Midbrain (tissue), 1 donor: Measurements from ENCODE around the gene SSU72.
"Not testable (repeated sequence)": the region's sequence is repeated elsewhere in the genome, so short reads cannot be mapped to it uniquely, and the experiment has no call there.

Experiments
- DNase-seq: peaks from one replicate; lab custom pipeline; 2025; lab: John Stamatoyannopoulos, UW

The SSU72 gene

DNA sequence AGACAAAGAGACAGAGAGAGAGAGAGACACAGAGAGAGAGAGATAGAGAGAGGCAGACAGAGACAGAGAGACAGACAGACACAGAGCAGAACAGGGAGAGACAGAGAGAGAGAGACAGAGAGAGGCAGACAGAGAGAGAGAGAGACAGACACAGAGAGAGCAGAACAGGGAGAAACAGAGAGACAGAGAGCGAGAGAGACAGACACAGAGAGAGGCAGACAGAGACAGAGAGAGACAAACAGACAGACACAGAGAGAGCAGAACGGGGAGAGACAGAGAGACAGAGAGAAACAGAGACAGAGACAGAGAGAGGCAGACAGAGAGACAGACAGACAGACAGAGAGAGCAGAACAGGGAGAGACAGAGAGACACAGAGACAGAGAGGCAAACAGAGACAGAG is 20.7 kb upstream of the SSU72 start:
- DNase-seq, result not testable (repeated sequence)

DNA sequence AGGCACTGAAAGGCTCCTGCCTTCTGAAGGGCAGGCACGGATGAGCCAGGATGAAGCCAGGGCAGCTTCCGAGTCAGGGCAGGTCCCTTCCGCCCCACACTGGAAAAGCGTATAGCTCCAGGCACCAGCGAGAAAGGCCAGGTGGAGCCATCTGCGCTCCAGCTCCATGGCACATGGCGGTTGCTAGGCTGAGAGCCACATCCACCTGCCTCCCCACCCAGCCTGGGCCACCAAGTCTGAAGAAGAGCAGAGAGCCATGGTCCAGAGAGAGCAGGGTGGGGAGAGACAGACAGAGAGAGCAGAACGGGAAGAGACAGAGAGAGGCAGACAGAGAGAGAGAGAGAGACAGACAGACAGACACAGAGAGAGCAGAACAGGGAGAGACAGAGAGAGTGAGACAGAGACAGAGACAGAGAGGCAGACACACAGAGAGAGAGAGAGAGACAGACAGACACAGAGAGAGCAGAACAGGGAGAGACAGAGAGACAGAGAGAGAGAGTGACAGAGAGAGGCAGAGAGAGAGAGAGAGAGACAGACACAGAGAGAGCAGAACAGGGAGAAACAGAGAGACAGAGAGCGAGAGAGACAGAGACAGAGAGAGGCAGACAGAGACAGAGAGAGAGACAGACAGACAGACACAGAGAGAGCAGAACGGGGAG is 20.1 kb upstream of the SSU72 start:
- no peak for DNase-seq

DNA sequence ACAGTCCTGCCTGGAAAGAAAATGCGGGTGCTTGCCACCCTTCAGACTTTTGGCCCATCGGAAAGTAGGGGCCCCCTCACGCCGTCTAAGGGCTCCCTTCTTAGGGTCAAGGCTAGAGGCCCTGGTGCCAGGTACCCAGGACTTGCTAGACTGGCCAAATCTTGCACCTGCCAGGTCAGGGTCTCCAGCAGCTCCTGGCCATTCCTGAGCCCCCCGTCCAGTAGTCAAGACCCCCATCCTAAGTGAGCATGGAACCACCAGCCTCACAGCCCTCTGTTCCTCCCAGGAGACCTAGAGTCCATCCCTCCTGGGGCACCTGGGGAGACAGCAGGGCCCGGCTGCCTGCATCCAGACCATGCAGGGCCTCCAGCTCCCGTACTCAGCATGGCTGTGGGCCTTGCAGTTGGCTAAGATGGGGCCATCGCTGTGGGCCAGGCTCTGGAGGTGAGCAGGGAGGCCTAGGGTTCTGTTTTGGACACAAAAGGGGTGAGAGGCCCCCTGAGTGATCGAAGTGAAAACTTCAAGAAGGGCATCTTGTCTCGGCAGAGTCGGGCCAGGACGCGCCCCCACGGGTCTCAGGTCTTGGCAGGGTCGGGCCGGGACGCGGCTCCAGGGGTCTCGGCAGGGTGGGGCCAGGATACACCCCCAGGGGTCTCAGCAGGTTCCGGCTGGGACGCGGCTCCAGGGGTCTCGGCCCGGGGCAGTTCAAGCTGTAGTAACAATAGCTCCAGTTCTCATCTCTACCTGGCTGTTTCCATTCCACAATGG is 19.4 kb upstream of the SSU72 start:
- no peak for DNase-seq

DNA sequence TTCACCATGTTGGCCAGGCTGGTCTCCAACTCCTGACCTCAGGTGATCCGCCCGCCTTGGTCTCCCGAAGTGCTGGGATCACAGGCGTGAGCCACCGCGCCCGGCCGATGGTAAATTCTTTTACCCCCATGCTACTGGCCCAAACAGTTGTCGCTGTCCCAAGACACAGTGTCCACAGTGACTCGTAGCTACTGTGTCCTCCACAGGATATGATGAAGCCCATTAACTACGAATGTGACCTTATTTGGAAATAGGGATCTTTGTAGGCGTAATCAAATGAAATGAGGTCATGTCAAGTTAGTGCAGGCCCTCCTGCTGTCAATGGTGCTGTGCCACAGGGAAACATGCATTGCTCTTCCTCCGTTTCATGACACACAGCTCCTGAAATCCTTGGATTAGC is 16.8 kb upstream of the SSU72 start:
- DNase-seq, result no peak

DNA sequence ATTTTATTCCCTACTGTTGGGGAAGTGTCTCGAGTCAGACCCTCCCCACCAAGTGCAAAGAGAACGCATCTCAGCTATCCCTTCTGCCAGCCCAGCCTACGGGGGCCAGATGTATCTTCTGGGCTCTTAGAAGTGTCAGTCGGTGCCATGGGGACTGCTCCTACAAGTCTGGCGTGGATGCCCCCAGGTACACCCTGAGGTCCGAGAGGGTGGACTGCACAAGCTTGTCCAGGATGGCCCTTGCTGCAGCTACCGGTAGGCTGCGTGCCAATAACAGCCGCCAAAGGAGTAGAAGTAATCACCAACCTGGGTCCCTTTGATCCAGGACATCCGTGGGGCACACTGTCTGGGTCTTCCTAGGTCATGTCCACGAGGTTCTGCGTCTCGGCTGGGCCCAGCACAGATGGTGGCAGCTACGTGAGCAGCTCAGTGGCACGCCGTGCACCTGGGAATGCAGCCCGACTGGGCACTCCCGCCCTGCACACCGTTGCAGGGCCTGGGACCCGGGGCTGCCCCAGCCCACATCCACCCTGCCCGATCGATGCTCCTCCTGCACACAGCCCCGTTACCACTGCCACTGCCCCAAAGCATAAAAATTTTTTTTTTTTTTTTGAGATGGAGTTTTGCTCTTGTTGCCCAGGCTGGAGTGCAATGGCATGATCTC is 8.8 kb upstream of the SSU72 start:
- DNase-seq, result no peak

DNA sequence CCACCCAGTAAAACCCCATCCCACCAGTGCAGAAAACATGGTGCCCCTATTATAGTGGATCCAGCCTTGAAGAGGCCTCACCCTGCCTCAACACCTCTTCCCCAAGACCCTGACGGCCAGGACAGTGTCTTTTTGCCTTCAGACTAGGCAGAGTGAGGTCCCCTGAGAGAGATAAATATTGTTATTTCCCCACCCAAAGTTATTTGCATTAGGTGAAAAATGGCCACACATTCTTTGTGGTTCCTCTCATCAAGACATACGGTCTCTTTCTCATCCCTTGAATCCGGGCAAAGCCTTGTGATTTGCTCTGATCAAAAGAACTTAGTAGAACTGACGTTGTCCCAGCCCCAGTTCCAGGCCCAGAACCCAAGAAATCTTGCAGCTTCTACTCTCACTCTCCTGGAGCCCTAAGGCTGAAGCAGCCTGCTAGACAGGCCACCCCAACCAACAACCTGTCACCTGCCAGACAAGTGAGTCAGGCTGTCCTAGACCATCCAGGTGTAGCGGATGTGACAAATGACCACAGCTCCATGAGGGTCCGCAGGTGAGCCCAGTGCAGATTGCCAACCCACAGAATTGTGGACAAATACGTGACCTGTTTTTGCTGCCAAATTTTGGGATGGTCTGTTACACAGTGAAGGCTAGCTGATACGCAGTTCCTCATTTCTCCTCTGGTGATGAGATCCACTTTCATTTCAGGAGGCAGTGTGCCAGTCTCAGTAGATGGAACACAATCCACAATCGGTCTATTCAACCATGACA is 8.1 kb upstream of the SSU72 start:
- DNase-seq, result no peak

DNA sequence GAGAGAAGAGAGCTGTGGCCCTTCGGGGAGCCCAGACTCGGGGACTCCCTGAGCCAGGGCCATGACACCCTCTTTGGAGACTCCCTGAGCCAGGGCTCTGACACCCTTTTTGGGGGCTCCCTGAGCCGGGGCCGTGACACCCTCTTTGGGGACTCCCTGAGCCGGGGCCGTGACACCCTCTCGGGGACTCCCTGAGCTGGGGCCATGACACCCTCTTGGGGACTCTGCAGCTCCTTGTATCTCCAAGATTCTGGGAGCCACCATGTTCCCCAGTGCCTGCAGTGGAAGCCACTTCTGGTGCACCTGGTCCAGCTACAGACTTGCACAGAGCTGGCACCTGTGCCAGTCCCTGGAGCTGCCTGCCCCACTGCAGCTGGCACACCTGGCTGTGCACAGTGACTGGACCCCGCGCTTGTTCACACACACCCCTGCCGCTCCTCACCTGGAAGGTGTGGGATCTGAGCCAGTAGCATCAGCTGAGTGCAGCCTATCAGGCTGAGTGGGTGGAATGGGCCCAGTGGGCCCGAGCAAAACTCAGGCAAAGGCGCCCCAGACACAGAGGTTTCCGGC is 3.8 kb upstream of the SSU72 start:
- no peak for DNase-seq

DNA sequence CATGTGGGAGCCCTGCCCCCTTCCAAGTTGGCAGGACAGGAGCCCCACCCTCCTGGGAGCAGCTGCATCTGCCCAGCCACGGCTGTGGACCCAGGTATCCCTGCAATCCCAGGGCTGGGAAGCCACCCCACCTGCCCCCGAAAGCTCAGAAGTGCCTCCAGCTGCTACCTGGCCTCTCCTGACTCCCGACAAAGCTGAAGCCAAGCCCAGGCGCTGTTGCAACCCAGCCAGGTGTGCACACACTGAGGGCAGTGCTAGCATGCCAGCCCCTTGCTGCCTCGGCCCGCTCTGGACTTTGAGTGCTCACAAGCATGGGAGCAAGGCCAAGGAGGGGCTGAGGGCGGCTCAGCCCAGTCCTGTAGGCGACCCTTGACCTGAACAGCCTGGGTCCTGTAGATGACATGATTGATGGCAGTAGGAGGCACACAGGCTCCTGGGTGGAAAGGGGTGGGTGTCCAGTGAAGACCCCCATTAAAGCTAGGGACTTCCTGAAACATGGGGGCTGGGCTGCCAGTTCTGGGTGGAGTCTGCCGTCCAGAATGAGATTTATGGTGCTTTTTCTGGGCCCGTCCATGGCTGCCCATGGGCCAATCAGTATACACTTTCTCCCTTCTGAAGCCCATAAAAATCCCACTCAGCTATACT is 2.8 kb upstream of the SSU72 start:
- no peak for DNase-seq

DNA sequence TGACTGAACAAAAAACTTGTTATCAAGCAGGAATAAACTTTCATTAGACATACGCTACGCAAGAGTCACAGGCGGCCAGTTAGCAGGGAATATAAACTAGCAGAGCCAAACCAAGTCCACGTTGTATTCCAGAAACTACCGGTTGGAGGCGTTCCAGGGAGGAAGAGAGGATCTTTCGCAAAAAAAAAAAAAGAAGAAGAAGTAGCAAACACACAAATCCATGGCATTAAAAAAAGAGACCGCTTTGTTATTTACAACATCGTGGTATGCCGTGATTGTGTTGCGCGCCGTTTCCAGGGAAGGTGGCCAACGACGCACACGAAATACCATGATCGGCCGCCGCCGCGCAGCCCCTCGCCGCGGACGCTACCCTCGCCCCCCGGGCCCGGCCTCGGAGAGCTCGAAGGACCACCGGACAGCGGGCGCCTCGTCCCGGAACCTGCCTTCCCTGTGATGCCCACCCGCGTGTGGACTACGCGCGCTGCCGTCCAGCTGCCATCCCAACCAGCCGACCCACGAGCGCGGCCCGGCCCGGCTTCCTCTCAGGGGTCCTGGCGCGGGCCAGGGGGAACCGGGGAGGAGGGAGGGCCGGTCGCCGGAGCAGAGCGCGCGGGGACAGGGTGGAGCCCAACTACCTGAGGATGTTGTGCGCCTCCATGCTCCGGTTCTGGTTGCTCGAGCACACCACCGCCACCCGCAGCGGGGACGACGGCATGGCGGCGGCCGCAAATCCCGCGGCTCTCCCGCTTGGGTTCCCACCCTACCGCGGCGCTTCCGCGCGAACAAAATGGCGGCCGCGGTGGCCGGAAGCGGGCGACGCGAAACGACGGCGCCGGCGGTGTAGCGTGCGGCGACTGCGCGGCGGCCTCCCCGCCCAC is 581 bp downstream of the SSU72 start:
- DNase-seq, result peak; percentile 83

DNA sequence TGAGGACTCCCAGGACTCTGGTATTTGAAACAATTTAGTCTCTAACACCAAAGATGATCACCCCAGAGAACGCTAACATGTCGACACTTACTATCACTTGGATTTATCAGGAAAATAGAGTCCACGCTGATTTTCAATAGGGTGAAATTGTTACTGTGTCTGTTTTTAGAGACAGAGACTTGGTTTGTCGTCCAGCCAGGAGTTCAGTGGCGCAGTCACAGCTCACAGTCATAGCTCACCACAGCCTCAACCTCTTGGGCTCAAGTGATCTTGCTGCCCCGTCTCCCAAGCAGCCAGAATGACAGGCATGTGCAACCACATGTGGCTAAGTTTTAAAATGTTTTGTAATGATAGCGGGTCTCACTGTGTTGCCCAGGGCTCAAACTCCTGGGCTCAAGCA is 5.3 kb downstream of the SSU72 start:
- no peak for DNase-seq

DNA sequence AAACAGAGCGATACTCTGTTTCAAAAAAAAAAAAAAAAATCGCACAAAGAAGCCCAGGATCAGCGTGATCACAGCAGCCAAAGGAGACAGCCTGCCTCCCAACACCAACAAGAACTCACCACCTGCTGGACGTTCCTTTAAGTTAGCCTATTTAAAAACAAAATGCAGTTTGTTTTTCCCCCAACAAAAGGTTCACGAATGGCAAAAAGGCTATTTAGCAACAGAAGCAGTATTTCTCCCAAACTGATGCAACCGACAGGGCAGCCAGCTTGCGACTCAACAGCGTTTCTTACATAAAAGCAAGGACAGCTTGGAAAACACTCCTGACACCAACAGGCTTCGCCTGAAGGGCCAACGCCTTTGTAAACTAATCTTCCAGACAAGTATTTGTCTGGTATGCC is 6.8 kb downstream of the SSU72 start:
- peak; percentile 25 for DNase-seq

DNA sequence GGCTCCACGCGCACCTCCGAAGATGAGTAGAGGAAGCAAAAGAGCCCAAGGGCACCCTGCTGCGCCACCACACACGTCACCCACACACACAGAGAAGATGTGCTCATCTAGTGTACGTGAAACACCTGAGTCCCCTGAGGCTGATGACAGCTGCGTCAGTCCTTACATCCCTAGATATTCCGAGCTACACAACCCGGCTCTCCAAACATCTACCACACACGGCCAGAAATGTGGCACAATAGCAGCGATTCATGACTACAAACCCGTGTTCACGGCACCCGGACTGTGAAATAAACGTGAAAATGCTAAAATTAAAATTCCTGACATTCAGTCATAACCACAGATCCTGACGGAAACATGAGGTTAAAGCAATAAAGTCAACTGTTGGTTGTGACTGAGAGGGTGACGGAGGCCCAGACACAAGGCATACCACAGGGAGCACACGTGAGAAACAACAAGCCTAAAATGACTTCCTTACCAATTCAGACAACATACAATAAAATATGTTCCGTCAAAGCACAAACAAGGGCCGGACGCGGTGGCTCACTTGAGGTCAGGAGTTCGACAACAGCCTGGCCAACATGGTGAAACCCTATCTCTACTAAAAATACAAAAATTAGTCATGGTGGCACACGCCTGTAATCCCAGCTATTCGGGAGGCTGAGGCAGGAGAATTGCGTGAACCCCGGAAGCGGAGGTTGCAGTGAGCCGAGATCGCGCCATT is 7.3 kb downstream of the SSU72 start:
- DNase-seq, result no peak

DNA sequence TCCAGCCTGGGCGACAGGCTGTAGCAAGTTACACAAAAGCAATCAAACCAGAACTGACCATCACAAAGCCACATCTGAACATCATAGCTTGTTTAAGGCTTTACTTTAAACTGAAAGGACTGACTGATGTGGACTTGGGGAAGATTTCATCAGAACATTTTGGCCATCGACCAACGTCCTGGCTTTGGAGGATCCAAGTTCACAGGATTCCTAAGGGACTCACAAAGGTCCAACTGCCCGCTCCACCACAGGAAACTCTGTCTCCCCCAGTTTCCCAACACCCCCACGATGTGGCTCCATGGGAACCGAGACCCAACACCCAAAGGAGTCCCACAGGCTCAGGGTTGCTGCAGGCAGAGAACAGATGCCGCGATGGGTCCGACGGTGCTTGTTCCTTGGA is 9.3 kb downstream of the SSU72 start:
- no peak for DNase-seq

DNA sequence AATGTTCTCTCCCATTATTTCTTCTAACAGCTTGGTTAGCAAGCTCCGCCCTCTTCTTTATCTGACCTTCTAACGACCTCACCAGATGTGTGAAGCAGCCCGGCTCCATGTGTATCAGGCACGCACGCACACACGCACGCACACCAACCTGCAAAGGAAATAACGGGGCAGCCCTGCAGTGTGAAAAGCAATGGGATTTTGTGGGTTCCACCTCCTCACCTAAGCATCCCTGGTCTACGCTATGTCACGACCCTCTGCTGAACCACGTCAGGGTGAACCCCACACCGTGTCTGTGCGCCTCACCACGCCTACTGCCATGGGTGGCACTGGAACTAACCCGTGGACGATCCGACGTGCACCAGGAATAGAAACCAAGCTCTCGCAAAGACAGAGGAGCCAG is 10.4 kb downstream of the SSU72 start:
- no peak for DNase-seq

DNA sequence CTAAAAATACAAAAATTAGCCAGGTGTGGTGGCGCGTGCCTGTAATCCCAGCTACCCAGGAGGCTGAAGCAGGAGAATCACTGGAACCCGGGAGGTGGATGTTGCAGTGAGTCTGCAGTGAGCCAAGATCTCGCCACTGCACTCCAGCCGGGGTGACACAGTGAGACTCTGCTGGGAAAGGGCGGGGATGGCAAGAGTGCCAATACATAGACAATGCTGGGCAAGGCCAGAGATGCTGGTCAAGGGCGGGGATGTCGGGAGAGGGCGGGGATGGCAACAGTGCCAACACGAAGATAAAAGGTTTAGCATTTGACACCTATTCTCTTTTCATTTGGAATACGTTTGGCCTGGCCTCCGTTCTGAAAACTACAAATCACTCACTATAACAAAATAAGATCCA is 11.0 kb downstream of the SSU72 start:
- no peak for DNase-seq

DNA sequence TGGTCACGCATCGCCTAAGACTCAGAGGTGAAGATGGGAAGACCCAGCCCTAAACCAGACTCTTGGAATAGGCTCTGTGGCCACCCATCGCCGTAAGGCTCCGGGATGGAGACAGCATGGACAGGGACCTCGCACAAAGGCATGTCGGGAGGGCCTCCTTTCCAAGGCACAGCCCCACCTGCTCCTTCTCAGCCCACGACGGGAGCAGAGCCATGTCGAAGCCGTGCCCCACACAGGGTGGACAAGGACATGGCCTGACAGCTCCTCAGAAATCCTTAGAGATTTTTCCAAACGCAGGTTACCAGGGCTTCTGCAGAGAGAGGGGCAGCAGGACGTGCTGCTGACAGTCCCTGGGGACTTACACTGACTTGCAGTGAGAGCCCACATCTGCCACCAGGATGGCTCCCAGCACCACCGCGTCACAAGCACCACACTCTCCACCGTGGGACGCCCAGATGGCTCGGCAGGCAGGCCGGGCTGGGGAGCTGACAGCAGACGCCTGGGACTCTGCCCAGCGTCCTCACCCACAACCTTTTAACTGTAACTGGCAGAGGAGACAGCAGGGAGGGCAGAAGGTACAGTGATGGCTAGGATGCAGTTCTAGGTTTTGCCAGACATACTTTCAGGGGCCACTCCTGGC is 12.0 kb downstream of the SSU72 start:
- DNase-seq, result no peak

DNA sequence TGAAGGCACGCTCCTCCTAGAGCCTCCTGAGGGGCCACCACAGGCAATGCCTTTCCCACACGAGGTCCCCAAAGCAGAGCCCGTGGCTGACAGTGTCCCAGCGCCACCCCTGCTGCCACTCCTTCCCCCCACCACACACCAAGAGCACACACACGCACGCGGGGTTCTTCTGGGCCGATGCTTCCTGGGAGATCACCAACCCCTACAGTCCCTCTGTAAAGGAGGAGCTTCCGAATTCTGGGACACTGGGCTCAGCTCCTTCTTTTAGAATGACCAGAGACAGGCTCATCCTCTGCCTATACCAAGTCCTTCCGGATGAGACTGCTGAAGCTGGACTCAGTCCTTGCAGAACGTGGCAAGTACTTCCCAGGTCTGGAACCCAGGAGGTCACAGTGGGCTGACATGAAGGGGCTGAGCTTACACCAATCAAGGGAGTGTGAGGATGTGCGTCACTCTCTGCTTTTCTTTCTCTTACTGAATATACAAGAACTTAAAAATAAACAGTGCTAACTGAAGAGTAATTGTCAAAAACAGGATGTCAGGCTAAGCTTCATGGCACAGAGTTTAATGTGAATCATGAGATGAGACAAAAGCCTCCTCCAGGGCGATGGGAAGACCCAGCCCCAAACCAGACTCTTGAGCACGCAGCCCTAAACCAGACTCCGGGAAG is 12.7 kb downstream of the SSU72 start:
- DNase-seq, result no peak

DNA sequence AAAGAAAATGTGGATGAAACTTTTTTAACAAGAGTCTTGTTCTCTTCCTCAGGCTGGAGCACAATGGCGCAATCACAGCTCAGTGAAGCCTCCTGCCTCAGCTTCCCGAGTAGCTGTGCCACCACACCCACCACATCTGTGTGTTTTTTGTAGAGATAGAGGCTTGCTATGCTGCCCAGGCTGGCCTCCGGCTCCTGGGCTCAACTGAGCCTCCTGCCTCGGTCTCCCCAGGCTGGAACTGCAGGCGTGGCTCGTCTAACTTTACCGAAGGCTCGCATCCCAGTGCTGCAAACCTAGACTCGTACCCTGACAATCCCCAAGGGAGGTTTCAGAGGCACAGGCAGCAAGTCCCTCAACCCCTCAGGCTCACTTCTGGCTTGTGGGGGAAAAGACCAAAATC is 14.5 kb downstream of the SSU72 start:
- no peak for DNase-seq

DNA sequence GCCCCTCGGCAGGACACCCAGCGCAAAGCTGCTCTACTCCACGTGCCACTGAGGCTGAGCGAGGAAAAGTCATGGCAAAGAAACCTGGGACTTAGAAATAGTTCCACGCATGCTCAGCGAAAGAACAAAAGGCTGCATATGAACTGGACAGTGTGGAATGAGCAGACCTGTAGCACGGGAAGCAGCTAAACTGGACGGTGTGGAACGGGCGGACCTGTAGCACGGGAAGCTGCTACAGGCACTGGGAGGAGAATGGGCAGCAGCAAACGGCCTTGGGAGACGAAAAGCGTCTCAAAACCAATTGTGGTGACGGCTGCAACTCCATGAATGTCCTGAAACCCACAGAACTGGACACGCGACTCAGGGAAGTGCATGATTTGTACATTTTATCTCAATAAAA is 15.6 kb downstream of the SSU72 start:
- DNase-seq, result no peak
